ENCODE results near the gene FLG.
A peak's percentile ranks its signal among the peaks of the same experiment; 100 is the strongest.
"Not testable (repeated sequence)": the region's sequence is repeated elsewhere in the genome, so short reads cannot be mapped to it uniquely, and the experiment has no call there.

Gene FLG

DNA sequence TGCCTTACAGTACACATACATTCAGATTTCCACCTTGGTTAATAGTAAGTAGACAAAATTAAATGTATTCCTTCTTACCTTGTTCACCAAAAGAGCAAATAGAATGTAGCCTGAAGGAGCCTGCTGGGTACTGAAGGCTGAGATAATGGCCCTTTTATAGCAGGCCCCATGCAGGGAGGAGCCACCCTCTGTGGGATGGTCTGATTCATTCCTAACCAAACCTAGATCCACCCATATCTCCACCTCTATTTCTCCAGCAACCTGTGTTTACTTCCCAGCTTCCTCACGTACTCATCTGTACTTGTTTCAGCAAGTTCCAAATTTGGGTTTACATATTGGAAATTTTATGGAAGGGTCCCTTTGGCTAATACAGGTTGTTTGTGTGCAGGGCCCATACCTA lies at the start of gene FLG:
Gene FLG, minus strand, starts transcription at position 129 of the 400 bp plus-strand sequence. CDS start 9,783 bp downstream, outside the sequence.
- no peak for DNase-seq (ENCODE audit: low read depth in 2 of 3, low spot score in 2 of 3)

DNA sequence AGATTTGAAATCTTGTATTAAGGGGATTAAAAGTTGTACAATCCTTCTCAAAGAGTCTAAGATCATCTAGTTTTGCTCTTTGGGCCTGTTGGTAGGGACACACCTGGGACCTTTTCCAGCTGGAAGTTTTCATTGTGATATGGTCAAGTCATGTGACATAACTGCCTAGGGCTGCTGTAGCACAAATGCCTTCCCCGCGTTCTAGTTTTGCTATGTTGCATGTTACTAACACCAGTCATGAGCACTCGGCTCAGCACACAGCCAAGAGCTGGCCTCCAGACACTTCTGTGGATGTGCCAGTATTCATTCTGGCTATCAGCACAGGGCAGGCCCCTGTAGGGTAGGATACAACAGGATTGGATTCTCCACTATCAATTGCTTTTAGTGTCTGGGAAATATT lies 49.4 kb upstream of the FLG start:
- DNase-seq (ENCODE audit: low read depth in 2 of 3, low spot score in 2 of 3): no peak

DNA sequence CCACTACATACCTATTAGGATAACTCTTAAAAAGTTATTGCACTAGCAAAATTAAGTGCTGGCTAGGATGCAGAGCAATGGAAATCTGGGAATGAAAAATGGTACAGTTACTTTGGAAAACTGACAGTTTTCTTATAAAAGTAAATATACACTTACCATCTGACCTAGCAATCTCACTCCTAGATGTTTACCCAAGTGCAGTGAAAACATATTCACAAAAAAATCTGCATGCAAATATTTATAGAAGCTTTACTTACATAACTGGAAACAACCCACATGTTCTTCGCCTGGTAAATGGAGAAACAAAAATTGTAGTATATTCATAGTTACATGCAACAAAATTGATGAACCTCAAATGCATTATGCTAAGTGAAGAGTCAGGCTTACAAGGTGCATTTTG lies 47.6 kb upstream of the FLG start:
- DNase-seq (ENCODE audit: low read depth in 2 of 3, low spot score in 2 of 3): no peak

DNA sequence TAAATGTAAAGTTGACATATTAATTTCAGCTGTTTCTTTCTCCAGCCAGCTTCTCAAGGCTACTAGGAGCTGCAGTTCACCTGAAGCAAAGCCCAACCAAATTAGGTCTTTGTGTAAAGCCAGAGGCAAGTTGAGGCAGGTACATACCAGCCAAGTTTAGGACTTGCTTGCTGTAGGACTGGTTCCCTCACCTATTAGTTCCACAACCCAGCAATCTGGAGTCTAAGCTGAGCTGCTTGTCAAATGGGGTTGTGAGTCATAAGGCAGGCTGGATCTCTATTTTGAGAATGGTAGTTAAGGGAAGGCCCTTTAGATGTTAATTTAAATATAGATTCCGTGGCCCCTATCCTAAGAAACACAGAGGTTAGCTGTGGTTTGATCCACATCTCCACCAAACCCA lies 42.4 kb upstream of the FLG start:
- no peak for DNase-seq (ENCODE audit: low read depth in 2 of 3, low spot score in 2 of 3)

DNA sequence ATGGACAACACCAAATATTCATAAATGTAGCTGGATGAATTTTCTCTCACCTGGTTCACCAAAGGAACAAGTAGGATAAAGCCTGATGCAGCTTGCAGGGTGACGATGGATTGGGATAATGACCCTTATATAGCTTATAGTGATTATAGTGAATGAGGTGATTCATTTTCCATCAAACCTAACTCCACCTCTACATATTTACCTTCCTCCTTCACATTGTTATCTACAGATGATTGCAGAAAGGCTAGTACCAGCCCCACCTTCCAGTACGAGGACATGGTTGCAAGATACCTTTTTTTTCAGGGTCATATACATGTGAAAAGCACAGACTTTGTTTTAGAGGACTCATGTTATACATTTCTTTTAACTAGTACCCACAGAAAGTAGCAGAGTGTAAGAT lies 34.9 kb upstream of the FLG start, which contains the start of gene FLG2:
Gene FLG2, minus strand, starts transcription at position 101 of the 400 bp plus-strand sequence. CDS start 1,122 bp downstream, outside the sequence.
- no peak for DNase-seq (ENCODE audit: low read depth in 2 of 3, low spot score in 2 of 3)

DNA sequence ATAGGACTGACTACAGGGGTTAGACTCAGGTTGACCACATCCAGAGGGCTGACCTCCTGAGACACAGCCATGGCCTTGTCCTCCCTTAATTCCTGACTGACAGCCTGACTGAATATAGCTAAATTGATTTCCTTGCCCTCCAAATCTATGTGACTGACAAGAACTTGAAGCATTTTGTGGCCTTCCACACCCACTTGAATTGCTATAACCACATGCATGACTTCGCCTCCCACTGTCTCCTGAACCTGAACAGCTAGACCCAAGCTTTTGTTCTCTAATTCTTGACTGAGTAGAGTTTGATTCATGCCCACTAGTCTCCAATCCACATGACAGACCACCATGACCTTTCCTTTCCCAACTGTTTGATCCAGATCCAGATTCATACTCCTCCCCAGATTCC lies 31.7 kb upstream of the FLG start:
- no peak for DNase-seq (ENCODE audit: low read depth in 2 of 3, low spot score in 2 of 3)

DNA sequence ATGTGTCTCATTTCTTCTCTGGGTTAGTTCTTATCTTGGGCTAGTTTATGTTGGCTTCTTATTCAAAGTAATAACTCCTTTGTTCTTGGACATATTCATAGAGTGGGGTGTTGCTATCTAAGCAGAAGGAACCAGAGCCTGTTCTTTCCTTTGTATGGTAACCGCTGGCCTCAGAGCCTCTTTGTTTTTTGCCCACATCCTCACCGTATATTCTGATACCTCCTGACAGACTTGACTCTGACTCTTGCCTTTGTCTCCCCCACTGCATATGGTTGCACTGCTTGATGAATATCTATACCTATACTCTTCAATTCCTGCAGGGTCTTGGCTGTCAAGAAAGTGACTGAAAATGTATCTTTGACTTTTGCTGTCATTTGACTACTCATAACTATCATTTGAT lies 24.6 kb upstream of the FLG start:
- no peak for DNase-seq (ENCODE audit: low read depth in 2 of 3, low spot score in 2 of 3)

DNA sequence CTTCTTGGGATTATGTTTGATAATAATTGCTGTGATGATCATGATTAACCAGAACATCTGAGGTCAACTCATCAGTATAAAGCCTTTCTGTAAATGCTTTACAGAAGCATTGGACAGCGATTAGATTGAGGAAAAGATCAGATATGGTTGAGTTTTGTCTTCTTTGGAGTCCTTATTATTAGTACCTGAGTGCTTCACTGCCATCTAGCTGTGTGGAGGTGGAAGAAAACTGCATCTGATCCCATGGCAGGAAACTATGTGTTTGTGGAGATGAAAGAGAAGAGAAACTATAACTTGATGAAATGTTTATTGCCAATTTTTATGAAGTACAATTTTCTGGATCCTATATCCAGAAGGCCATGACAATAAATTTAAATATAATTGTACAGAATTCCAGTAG lies 23.4 kb upstream of the FLG start:
- DNase-seq (ENCODE audit: low read depth in 2 of 3, low spot score in 2 of 3): no peak

DNA sequence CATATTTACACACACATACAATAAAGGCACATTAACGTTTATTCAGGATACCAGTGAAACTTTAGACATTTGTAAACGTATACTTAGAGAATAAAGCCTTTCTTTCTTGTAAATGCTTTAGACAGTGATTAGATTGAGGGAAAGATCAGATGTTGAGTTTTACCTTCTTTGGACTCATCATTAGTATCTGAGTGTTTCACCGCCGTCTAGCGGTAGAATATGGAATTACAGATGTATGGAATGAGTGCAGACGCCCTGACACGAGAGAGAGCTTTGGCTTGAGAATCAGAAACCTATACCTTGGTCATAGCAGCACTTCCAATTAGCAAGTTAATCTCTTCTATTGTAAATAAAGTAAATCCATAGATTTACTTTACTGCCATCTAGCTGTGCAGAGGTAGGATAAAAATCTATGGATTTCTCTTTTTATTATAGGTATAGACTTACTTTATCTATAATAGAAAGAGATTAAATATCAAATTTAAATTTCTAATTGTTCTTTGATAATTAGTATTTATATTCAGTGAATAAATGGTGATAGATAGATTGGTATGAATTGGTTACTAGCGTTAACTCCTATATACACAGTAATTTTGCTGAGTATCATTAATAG lies 22.2 kb upstream of the FLG start:
- peak in 1 of 3 experiments; percentile 18 for DNase-seq (ENCODE audit: low read depth in 2 of 3, low spot score in 2 of 3)

DNA sequence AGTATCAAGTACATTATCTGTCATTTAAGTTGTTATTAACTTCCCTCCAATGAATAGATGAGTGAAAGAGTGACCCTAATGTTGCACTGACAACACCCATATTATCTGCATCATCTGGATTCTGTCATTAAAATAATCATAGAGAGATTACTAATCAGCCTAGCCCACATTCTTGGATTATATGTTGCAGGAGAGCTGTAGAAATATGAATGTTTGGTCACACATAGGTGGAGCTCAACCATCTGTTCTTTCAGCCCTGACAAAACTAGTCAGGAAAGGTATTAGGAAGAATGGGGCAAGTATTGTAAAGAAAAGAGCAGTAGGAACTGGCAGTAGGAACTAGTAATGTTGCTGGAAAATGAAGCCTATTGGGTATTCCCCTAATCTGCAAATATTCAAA lies 19.4 kb upstream of the FLG start:
- no peak for DNase-seq (ENCODE audit: low read depth in 2 of 3, low spot score in 2 of 3)

DNA sequence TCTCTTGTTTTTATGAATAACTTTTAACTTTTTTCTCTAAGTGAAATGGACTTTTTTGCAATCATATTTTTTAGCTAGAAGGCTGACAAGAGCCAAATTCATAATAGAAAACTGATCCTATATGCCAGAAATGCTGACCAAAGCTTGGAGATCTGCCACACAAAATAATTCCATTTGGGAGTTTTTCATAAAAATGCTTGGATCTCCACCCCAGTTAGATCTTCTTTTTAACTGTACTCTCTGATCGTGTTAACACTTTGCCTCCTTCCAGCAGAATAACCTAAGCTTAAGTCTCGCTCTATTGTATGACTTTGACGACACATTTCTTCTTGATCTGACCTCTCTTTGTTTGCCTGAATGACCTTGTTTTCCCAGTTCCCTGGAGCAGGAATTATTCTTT lies 18.0 kb upstream of the FLG start:
- DNase-seq (ENCODE audit: low read depth in 2 of 3, low spot score in 2 of 3): no peak

DNA sequence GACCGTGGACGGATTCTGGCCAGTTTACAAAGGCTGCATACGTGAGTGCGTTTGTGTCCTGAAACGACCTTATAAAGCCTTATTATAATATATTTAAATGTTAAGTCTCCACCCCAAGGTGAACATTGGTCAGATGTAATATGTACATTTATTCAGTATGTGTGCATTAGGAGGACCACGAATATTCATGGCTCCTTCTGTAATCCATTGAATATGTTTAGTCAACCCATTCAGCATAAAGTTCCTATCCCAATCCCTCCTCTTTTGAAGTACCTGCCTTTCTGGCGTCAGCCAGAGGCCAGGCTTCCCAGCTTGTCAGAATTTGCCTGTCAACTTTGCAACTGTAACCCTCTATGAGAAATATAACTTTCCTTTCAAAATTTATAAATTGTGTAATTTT lies 10.4 kb upstream of the FLG start:
- no peak for DNase-seq (ENCODE audit: low read depth in 2 of 3, low spot score in 2 of 3)

DNA sequence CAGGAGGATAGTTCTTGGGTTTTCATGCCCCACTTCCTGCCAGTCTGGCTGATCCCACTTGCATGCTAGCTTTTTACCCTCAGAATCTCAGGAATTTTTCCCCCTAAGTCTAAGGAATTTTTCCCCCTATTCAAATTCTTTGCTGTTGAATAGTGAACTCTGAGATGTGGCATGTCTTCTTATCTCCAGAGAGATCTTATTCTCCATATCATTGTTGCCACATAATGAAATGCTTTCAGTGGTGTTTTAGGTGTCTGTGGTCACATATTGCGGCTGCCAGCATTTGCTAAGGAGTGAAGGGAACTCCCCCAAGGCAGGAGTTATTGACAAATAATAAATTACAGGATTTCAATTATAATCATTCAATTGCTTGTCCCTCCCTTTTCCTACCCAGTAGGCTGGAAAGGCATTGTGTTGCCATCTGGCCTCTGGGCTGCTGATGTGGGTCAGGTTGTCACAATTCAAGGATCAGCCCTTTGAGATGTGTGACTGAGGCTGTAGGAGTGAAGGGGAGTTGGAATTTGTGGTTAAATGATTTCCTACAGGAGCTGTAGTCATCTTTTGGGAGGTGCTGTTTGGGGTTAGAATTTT lies 3.9 kb upstream of the FLG start:
- no peak for DNase-seq (ENCODE audit: low read depth in 2 of 3, low spot score in 2 of 3)

DNA sequence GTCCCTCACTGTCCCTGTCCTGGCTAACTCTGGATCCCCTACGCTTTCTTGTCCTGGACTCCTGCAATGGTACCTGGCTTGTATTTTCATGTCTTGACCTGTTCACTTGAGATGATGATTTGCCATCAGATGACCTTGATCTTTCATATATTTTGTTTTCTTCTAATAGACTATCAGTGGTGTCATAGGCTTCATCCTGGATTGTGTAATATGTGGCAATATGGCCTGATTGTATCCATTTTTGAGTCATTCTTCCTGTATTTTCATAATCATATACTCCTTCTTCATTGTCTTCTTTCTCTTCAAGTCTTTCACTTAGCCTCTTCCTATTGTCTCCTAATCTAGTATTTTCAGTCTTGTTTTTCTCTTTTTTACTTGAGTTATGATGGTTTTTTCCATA lies 11.1 kb downstream of the FLG start:
- no peak for DNase-seq (ENCODE audit: low read depth in 2 of 3, low spot score in 2 of 3)

DNA sequence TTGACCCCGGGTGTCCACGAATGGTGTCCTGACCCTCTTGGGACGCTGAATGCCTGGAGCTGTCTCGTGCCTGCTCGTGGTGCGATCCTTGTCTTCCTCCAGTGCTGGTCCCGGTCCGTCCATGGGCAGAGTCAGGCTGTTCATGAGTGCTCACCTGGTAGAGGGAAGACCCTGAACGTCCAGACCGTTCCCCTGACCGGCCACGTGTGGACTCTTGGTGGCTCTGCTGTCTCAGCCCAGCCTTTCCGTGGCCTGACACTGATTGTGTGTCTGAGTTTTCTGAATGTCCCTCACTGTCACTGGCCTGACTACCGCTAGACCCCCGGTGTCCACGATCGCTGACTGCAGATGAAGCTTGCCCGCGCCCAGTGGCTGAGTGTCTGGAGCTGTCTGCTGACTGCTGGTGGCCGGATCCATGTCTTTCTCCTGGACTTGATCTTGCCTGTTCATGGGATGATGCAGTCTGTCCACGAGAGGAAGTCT lies 11.7 kb downstream of the FLG start:
- DNase-seq (ENCODE audit: low read depth in 2 of 3, low spot score in 2 of 3): no peak

DNA sequence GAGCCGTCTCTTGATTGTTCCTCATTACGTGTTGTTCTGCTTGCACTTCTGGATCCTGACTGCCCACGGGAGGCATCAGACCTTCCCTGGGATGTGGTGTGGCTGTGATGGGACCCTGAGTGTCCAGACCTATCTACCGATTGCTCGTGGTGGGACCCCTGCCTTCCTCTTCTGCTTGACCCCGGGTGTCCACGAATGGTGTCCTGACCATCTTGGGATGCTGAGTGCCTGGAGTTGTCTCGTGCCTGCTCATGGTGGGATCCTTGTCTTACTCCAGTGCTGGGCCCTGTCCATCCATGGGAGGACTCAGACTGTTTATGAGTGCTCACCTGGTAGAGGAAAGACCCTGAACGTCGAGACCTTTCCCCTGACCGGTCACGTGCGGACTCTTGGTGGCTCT lies 12.9 kb downstream of the FLG start:
- DNase-seq (ENCODE audit: low read depth in 2 of 3, low spot score in 2 of 3): not testable (repeated sequence)

DNA sequence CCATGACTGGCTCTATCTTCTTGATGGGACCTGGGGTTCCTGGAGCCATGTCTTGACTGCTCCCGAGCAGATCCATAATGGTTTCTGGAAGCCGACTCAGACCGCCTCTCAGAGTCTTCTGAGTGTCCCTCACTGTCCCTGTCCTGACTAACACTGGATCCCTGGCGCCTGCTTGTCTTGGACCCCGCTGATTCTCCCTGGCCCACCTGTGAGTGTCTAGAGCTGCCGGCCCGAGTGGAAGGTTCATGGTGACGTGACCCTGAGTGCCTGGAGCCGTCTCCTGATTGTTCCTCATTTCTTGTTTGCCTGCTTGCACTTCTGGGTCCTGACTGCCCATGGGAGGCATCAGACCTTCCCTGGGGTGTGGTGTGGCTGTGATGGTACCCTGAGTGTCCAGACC lies 15.1 kb downstream of the FLG start:
- DNase-seq (ENCODE audit: low read depth in 2 of 3, low spot score in 2 of 3): no peak

DNA sequence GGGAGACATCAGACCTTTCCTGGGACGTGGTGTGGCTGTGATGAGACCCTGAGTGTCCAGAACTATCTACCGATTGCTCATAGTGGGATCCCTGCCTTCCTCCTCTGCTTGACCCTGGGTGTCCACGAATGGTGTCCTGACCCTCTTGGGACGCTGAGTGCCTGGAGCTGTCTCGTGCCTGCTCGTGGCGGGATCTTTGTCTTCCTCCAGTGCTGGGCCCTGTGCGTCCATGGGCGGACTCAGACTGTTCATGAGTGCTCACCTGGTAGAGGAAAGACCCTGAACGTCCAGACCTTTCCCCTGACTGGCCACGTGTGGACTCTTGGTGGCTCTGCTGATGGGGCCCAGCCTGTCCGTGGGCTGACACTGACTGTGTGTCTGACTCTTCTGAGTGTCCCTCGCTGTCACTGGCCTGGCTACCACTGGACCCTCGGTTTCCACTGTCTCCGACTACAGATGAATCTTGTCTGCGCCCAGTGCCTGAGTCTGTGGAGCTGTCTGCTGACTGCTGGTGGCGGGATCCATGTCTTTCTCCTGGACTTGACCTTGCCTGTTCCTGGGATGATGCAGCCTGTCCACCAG lies 15.6 kb downstream of the FLG start:
- DNase-seq (ENCODE audit: low read depth in 2 of 3, low spot score in 2 of 3): not testable (repeated sequence)

DNA sequence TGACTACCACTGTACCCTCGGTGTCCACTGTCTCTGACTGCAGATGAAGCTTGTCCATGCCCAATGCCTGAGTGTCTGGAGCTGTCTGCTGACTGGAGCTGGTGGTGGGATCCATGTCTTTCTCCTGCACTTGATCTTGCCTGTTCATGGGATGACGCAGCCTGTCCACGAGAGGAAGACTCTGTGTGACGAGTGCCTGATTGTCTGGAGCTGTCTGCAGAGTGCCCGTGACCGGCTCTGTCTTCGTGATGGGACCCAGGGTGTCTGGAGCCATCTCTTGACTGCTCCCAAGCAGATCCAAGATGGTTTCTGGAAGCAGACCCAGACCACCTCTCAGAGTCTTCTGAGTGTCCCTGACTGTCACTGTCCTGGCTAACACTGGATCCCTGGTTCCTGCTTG lies 16.3 kb downstream of the FLG start:
- not testable (repeated sequence) for DNase-seq (ENCODE audit: low read depth in 2 of 3, low spot score in 2 of 3)

DNA sequence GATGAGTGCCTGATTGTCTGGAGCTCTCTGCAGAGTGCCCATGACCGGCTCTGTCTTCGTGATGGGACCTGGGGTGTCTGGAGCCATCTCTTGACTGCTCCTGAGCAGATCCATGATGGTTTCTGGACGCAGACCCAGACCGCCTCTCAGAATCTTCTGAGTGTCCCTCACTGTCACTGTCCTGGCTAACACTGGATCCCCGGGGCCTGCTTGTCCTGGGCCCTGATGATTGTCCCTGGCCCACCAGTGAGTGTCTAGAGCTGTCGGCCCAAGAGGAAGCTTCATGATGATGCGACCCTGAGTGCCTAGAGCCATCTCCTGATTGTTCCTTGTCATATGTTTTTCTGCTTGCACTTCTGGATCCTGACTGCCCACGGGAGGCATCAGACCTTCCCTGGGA lies 17.1 kb downstream of the FLG start:
- not testable (repeated sequence) for DNase-seq (ENCODE audit: low read depth in 2 of 3, low spot score in 2 of 3)

DNA sequence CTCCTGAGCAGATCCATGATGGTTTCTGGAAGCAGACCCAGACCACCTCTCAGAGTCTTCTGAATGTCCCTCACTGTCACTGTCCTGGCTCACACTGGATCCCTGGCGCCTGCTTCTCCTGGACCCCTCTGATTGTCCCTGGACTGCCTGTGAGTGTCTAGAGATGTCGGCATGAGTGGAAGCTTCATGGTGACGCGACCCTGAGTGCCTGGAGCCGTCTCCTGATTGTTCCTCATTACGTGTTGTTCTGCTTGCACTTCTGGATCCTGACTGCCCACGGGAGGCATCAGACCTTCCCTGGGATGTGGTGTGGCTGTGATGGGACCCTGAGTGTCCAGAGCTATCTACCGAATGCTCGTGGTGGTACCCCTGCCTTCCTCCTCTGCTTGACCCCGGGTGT lies 18.9 kb downstream of the FLG start:
- not testable (repeated sequence) for DNase-seq (ENCODE audit: low read depth in 2 of 3, low spot score in 2 of 3)

DNA sequence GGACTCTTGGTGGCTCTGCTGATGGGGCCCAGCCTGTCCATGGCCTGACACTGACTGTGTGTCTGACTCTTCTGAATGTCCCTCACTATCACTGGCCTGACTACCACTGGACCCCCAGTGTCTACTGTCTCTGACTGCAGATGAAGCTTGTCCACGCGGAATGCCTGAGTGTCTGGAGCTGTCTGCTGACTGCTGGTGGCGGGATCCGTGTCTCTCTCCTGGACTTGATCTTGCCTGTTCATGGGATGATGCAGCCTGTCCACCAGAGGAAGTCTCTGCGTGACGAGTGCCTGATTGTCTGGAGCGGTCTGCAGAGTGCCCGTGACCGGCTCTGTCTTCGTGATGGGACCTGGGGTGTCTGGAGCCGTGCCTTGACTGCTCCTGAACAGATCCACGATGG lies 20.3 kb downstream of the FLG start:
- DNase-seq (ENCODE audit: low read depth in 2 of 3, low spot score in 2 of 3): not testable (repeated sequence)

All from activated CD8-positive, alpha-beta memory T cell treated with anti-CD3 and anti-CD28 coated beads for 48 hours (primary cell).